Measurements from ENCODE around the gene BEX1.

- no peak for TF ChIP-seq POLR2AphosphoS5 (IDR thresholded peaks at IDR 0.05; ENCODE audit: low read depth, low read length)
- no peak for TF ChIP-seq POLR2A (IDR thresholded peaks at IDR 0.05; ENCODE audit: low read depth, low read length)
Observed at GRCh38 chrX:103052625-103053024, 11.3 kb downstream of the BEX1 start.

Measured in GM12892 (cell line).